GM19467 (cell line): Measurements from ENCODE around the gene STYX.

Experiments
- ATAC-seq: cut with Tn5 transposase; IDR thresholded peaks from one replicate; pipeline ENCODE4 v1.9.1; 2021; ENCODE audit warnings: mild to moderate bottlenecking, moderate library complexity; ENCODE audit not compliant: unreplicated experiment

The STYX gene

GRCh38 chr14:52789118-52789517, 59.2 kb downstream of the STYX start:
- ATAC-seq, result no peak

GRCh38 chr14:52790011-52790755, 60.2 kb downstream of the STYX start:
- no peak for ATAC-seq

- no peak for ATAC-seq
Observed at GRCh38 chr14:52790756-52791222, 60.8 kb downstream of the STYX start.

GRCh38 chr14:52791223-52792096, 61.5 kb downstream of the STYX start, which contains the start of gene GNPNAT1:
GNPNAT1 (minus strand) TSS chr14:52791607; CDS start chr14:52784650, 6,957 bp downstream.
- ATAC-seq, result peak; percentile 91

- no peak for ATAC-seq
Observed at GRCh38 chr14:52792097-52792415, 62.1 kb downstream of the STYX start.

- ATAC-seq, result no peak
Observed at GRCh38 chr14:52793061-52793460, 63.1 kb downstream of the STYX start.

- no peak for ATAC-seq
Observed at GRCh38 chr14:52797653-52798052, 67.7 kb downstream of the STYX start.

GRCh38 chr14:52798826-52799225, 68.9 kb downstream of the STYX start:
- ATAC-seq, result no peak

- no peak for ATAC-seq
Observed at GRCh38 chr14:52801014-52801712, 71.2 kb downstream of the STYX start.

- no peak for ATAC-seq
Observed at GRCh38 chr14:52802597-52802996, 72.6 kb downstream of the STYX start.

- no peak for ATAC-seq
Observed at GRCh38 chr14:52806115-52806514, 76.1 kb downstream of the STYX start.

GRCh38 chr14:52808101-52808500, 78.1 kb downstream of the STYX start:
- ATAC-seq, result no peak

- ATAC-seq, result no peak
Observed at GRCh38 chr14:52821805-52822250, 91.9 kb downstream of the STYX start.

GRCh38 chr14:52824462-52824861, 94.5 kb downstream of the STYX start:
- no peak for ATAC-seq
